GM10248 (cell line): ENCODE results near the gene DLG2.

Source experiments
- CTCF ChIA-PET: fragments of 300-600 bp; sonication (Branson Sonifier 250); formaldehyde crosslinking; extraction: SDS; loops from one replicate; lab custom pipeline; 2021; ENCODE audit warnings: antibody characterized with exemption; lab: Yijun Ruan, JAX
- POLR2A ChIA-PET: fragments of 350-650 bp; sonication (Branson Sonifier 250); formaldehyde crosslinking; extraction: SDS; loops from one replicate; lab custom pipeline; 2020; ENCODE audit warnings: antibody characterized with exemption; lab: Yijun Ruan, JAX
- DNase-seq: peaks from one replicate; pipeline ENCODE4 v3.0.0; 2012; ENCODE audit errors: extremely low spot score
- TF ChIP-seq, protein P1 (sequence below): IDR thresholded peaks from 2 replicates; pipeline ENCODE4 v1.5.1; 2012; ENCODE audit warnings: mild to moderate bottlenecking, low read depth; ENCODE audit errors: extremely low read depth, missing control alignments, control extremely low read depth

The DLG2 gene

DNA sequence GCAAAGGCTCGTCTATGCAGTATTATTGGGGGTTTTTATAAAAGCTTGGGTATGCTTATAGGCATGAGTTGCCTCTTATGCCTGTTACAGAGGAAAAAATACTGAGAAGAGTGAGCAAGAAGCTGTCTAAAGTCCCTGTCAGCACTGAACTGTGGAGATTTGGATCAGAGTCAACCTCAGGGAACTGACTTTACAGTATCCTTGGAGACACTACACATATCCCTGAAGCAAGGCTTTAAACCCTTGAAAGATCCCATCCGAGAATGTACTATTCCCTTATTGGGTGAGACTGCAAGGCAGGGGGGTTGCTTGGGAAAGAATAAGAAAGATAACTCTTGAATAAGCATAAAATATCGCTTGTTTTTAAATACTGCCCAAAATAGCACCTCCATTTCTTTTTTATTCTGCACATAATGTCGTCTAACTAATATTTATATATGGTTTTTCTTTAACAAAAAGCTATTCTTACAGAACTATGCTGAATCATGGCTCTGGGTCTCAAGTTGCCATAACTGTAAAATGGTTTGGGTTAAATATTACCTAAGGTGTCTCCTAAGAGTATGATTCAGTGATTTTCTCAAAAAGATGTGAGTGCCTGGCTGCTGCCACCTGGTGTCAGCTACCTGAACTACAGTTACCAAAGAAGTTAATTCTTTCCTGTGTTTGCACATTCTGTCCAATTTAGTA, 1062.8 kb downstream of the DLG2 start:
- DNase-seq, result peak; percentile 34
- TF ChIP-seq, protein P1, sequence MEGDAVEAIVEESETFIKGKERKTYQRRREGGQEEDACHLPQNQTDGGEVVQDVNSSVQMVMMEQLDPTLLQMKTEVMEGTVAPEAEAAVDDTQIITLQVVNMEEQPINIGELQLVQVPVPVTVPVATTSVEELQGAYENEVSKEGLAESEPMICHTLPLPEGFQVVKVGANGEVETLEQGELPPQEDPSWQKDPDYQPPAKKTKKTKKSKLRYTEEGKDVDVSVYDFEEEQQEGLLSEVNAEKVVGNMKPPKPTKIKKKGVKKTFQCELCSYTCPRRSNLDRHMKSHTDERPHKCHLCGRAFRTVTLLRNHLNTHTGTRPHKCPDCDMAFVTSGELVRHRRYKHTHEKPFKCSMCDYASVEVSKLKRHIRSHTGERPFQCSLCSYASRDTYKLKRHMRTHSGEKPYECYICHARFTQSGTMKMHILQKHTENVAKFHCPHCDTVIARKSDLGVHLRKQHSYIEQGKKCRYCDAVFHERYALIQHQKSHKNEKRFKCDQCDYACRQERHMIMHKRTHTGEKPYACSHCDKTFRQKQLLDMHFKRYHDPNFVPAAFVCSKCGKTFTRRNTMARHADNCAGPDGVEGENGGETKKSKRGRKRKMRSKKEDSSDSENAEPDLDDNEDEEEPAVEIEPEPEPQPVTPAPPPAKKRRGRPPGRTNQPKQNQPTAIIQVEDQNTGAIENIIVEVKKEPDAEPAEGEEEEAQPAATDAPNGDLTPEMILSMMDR, result peak; percentile 76
- ChIA-PET POLR2A (no interaction called here), CTCF (interaction anchor here (0.7 to 5.3 kb wide), 27 partner anchors 8 to 749 kb away, joined by 3 to 38 read pairs (median 4); no protein-coding TSS in a partner anchor)

DNA sequence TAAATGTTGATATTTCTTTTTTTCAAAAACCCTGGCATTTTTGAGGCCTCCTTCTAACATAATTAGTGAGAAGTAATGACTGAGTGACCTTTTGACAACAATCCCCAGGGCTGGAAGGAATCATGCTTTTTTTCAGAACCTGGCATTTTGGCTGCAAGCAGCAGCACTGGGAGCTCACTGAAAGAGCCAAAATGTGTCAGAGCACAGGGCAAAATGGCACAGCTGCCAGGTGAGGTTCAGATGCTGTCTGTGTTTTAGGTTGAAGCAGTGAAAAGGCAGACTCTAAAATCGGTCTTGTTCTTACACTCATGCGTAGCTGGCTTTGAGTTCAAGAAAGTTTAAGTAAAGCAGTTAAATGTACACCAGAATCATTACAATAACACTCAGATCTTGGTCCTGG, 1063.8 kb downstream of the DLG2 start:
- no peak for DNase-seq
- TF ChIP-seq, protein P1, result no peak
- ChIA-PET CTCF (interaction anchor here (1.1 to 5.3 kb wide), 13 partner anchors 9 to 740 kb away, joined by 3 to 38 read pairs (median 9); no protein-coding TSS in a partner anchor), POLR2A (no interaction called here)

DNA sequence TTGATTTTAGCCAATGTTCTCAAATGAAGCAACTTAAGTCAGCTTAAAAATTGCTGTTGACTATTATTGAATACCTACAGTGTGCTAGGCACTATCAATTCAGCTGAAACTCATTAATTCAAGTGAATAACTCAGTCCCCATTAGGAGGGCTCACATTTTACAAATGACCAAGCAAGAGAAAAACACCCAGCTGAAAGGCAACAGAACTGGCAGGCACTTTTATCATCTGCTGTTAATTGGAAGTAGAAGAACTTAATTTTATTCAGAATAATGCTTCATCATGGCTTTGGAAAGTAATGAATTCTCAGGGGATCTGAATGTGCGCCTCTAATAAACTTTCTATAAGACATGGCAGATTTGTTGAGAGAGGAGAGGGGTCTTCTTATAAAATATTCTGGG, 1066.9 kb downstream of the DLG2 start:
- ChIA-PET CTCF (interaction anchor here (1.0 to 4.3 kb wide), 6 partner anchors 10 to 1030 kb away, joined by 4 to 31 read pairs (median 12); no protein-coding TSS in a partner anchor), POLR2A (no interaction called here)
- TF ChIP-seq, protein P1, result no peak
- DNase-seq, result no peak

DNA sequence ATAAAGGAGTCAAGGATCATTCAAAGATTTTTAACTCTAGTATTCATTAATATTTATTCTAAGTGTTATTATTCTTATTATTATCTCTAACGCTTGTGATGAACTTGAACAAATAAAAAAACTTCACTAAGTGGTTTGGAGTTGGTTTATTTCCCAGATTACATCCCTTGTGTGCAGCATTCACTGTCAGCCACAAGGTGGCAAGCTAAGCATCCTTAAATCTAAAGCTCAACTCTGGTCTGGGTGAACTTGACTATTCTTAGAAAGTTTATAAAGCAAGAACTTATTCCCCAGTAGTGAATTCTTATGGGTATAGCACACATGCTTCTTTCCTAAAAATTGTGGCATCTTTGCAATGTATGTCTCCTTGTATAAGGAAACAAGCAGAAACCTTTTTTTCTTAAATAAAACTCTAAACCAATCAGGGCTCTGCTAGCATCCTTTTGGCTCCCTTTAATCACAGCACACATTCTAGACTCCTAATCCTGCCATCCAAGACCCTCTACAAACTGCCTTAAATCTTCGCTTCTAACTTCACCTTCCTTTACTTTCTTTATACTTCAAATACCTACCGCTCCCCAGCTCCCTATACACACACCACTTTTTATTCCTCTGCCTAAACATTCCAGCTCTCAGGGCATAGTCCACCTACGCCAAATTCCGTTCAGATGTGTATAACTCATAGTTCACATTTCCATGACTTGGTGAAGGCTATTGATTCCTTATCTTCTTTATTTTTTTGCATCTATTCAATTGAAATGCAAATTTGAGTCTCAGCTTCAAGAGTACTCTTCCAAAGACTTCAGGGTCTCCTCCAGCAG, 1068.8 kb downstream of the DLG2 start:
- TF ChIP-seq, protein P1, result peak; percentile 84
- CTCF ChIA-PET, result interaction anchor here (0.7 to 4.3 kb wide), 21 partner anchors 9 to 1032 kb away, joined by 3 to 31 read pairs (median 5); no protein-coding TSS in a partner anchor
- DNase-seq, result peak; percentile 19
- POLR2A ChIA-PET, result no interaction called here

DNA sequence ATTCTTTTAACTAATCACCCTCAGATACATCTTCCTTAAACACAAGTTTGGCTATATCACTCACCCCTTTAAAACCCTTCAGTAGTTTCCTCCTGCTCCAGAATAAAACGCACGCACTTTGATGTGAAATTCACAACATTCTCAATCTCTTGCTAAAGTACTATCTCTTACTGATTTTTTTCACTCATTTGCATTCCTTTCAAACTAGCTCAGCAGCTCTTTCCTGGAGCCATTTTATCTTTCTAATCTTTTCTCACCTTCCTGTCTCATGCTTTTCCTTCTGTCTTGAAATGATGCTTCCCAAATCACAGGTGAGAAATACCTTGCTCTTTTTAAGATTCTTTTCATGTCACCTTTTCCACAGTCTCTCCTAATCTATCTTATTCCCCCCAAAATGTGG, 1074.4 kb downstream of the DLG2 start:
- no peak for DNase-seq
- TF ChIP-seq, protein P1, result no peak
- ChIA-PET POLR2A (no interaction called here), CTCF (interaction anchor here (1.0 to 4.5 kb wide), 3 partner anchors 9 to 13 kb away, joined by 3 to 38 read pairs (median 4); no protein-coding TSS in a partner anchor)

DNA sequence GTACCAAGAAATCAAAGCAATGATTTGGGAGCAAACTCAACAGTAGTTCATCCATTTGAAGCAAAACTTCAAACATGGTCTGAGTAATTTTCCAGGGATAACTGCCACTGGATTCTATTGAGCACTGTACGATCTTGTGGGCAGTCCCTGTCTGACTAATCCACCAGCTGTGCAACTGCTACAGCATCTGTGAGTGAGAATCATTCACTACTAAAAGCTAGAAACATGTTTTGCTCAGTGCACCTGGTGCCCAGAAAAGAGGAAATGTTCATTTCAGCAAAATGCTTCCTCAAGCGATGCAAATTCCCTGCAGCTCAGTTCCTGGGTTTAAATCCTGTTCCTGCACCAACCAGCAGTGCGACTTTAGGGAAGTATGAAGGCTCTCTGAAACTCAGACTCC, 1077.9 kb downstream of the DLG2 start:
- DNase-seq, result peak; percentile 10
- POLR2A ChIA-PET, result no interaction called here
- CTCF ChIA-PET, result interaction anchor here (0.7 to 3.9 kb wide), 3 partner anchors 9 to 164 kb away, joined by 3 to 18 read pairs (median 16); no protein-coding TSS in a partner anchor
- TF ChIP-seq, protein P1, result no peak
